Endothelial cell of umbilical vein (primary cell): ENCODE measurements around the gene MCM5. TPM values are rescaled to one million over a fixed set of nuclear protein-coding genes. Genes with fewer than 3 reads are reported as not detected.

Experiments used
- BruUV-seq: library from RNA; stranded (reverse); fragments of 400-500 nt; replicated peaks from 2 replicates; lab custom pipeline; 2021; lab: Mats Ljungman, UMichigan
- CTCF ChIA-PET: fragments of 300-600, 350-600 bp; sonication (Branson Sonifier 250); formaldehyde crosslinking; loops from one replicate; lab custom pipeline; 2021; ENCODE audit warnings: antibody characterized with exemption, inconsistent platforms; lab: Charles Lee
- POLR2A ChIA-PET: fragments of 300-600, 350-600 bp; sonication (Branson Sonifier 250); formaldehyde crosslinking; loops from one replicate; lab custom pipeline; 2021; ENCODE audit warnings: antibody characterized with exemption, inconsistent platforms; lab: Charles Lee
- DNase-seq: peaks from one replicate; pipeline ENCODE4 v3.0.0-alpha.2; 2011; ENCODE audit warnings: low read depth, low spot score
- FAIRE-seq: peaks from 2 replicates; lab custom pipeline; 2011; peaks lifted over from hg19 to GRCh38; lab: Jason Lieb, UNC
- H2AFZ ChIP-seq: 2 replicates; pipeline ENCODE4 v1.6.0; 2012; ENCODE audit warnings: low read depth, low read length, control low read depth, inconsistent platforms
- H3K27ac ChIP-seq: 2 replicates; pipeline ENCODE4 v1.5.1; 2011; ENCODE audit warnings: low read depth, mild to moderate bottlenecking, control low read depth, low read length, moderate library complexity; ENCODE audit not compliant: insufficient read depth
- H3K27me3 ChIP-seq, 2 experiments: 2 replicates each; pipeline versions ENCODE4 v1.6.0 to v1.6.1; 2011; ENCODE audit warnings: low read length in 2 of 2, mixed read lengths in 1 of 2; ENCODE audit not compliant: control insufficient read depth in 2 of 2, insufficient read depth in 2 of 2
- H3K36me3 ChIP-seq, 2 experiments: 2 replicates in 1 of 2; 3 replicates in 1 of 2; pipeline ENCODE4 v1.5.1; 2011; ENCODE audit warnings: low read length in 2 of 2, mild to moderate bottlenecking in 1 of 2, moderate library complexity in 1 of 2; ENCODE audit not compliant: control insufficient read depth in 2 of 2, insufficient read depth in 2 of 2; ENCODE audit errors: extremely low read depth in 1 of 2
- H3K4me1 ChIP-seq: 3 replicates; pipeline ENCODE4 v1.5.1; 2011; ENCODE audit warnings: mild to moderate bottlenecking, low read length; ENCODE audit not compliant: control insufficient read depth, insufficient read depth; ENCODE audit errors: extremely low read depth
- H3K4me2 ChIP-seq: 2 replicates; pipeline ENCODE4 v1.6.1; 2011; ENCODE audit warnings: low read length, control low read depth, mixed read lengths; ENCODE audit not compliant: insufficient read depth
- H3K4me3 ChIP-seq, 3 experiments: fragments of 200-600 bp in 1 of 3; sonication (generic), shearing (Covaris generic) in 1 of 3; replicated peaks in 1 of 3; 2 replicates each; pipeline ENCODE4 v1.5.1; 2011 to 2016; ENCODE audit warnings: control low read depth in 3 of 3, low read length in 3 of 3, mild to moderate bottlenecking in 2 of 3, inconsistent platforms in 1 of 3, low read depth in 1 of 3, moderate library complexity in 1 of 3; ENCODE audit not compliant: insufficient read depth in 1 of 3
- H3K79me2 ChIP-seq: 2 replicates; pipeline ENCODE4 v1.6.0; 2012; ENCODE audit warnings: low read length, inconsistent platforms; ENCODE audit not compliant: control insufficient read depth, insufficient read depth
- H3K9ac ChIP-seq: replicated peaks from 2 replicates; pipeline ENCODE3; 2011; ENCODE audit warnings: low read length, control low read depth; ENCODE audit not compliant: insufficient read depth; ENCODE audit errors: extremely low read depth
- H3K9me1 ChIP-seq: replicated peaks from 3 replicates; pipeline ENCODE4 v1.6.0; 2011; ENCODE audit warnings: mild to moderate bottlenecking, low read length; ENCODE audit not compliant: control insufficient read depth, insufficient read depth; ENCODE audit errors: extremely low read depth
- H3K9me3 ChIP-seq: replicated peaks from 2 replicates; pipeline ENCODE4 v1.5.1; 2012; ENCODE audit warnings: low read length, inconsistent platforms; ENCODE audit not compliant: control insufficient read depth, insufficient read depth
- H4K20me1 ChIP-seq: replicated peaks from 2 replicates; pipeline ENCODE3; 2011; ENCODE audit warnings: mild to moderate bottlenecking, low read length; ENCODE audit not compliant: control insufficient read depth, insufficient read depth; ENCODE audit errors: extremely low read depth
- CTCF ChIP-seq, 2 donors: IDR thresholded peaks; 1 replicate in 1 of 2; 2 replicates in 1 of 2; pipeline ENCODE4 v1.5.1; 2011; ENCODE audit warnings: low read length in 2 of 2, mild to moderate bottlenecking in 2 of 2, moderate library complexity in 2 of 2, control low read depth in 1 of 2, inconsistent platforms in 1 of 2, low read depth in 1 of 2; ENCODE audit not compliant: insufficient read depth in 1 of 2; ENCODE audit errors: extremely low read depth in 1 of 2
- EZH2 ChIP-seq: IDR thresholded peaks from 2 replicates; pipeline ENCODE4 v1.6.1; 2012; ENCODE audit warnings: borderline replicate concordance, low read depth, mild to moderate bottlenecking, moderate library complexity, low read length, inconsistent platforms; ENCODE audit not compliant: severe bottlenecking
- FOS ChIP-seq: IDR thresholded peaks from 2 replicates; pipeline ENCODE4 v1.6.1; 2011; ENCODE audit warnings: mild to moderate bottlenecking, low read length, moderate library complexity, borderline replicate concordance; ENCODE audit not compliant: insufficient read depth
- GATA2 ChIP-seq: IDR thresholded peaks from 2 replicates; pipeline ENCODE4 v1.7.0; 2011; ENCODE audit warnings: low read depth, mild to moderate bottlenecking, moderate library complexity, mixed read lengths, low read length; ENCODE audit not compliant: insufficient read length, insufficient read depth
- JUN ChIP-seq: IDR thresholded peaks from 2 replicates; pipeline ENCODE4 v1.6.1; 2011; ENCODE audit warnings: borderline replicate concordance, low read depth; ENCODE audit not compliant: insufficient read length, insufficient read depth
- MYC ChIP-seq: IDR thresholded peaks from one replicate; pipeline ENCODE4 v1.6.1; 2011; ENCODE audit warnings: mild to moderate bottlenecking, low read depth, low read length
- POLR2A ChIP-seq: IDR thresholded peaks from 2 replicates; pipeline ENCODE4 v1.6.1; 2012; ENCODE audit warnings: low read depth, mild to moderate bottlenecking, control low read depth, low read length
- POLR2AphosphoS5 ChIP-seq: IDR thresholded peaks from 2 replicates; pipeline ENCODE4 v1.6.1; 2012; ENCODE audit warnings: low read depth, mild to moderate bottlenecking, control low read depth, low read length, moderate library complexity; ENCODE audit not compliant: insufficient read depth
- dilution Hi-C: fragments of 300-500 bp; cut with MboI; formaldehyde crosslinking; loops from one replicate; pipeline ENCODE4 v1.15.0; 2019; ENCODE audit warnings: low sequenced_read_pairs; ENCODE audit not compliant: extremely low pct_ligation_motif_present
- intact Hi-C: fragments of 100-400 bp; cut with micrococcal nuclease; formaldehyde crosslinking; loops from one replicate; pipeline ENCODE4 v1.10.0; 2022
- polyA plus RNA-seq, 4 experiments: library from polyadenylated mRNA; depleted of rRNA in 3 of 4; stranded (reverse) in 3 of 4; unstranded in 1 of 4; fragments of >200 nt; gene quantifications; 2 replicates each; pipeline versions ENCODE4 v1.2.1 to v1.2.3, GENCODE V29; 2011 to 2012; ENCODE audit warnings: missing spikeins in 1 of 4
- total RNA-seq: library from RNA; stranded (reverse); gene quantifications from 2 replicates; pipeline ENCODE4 v1.2.3, GENCODE V29; 2021
- TF ChIP-seq, protein P1 (sequence below): IDR thresholded peaks from 2 replicates; pipeline ENCODE4 v1.6.1; 2011; ENCODE audit not compliant: insufficient read depth, insufficient read length

MCM5 gene
- total and polyA plus RNA-seq, 2 donors (not counting 3 experiments of a cell fraction or from before 2014, with no cell fraction given) = 67.8 to 111 TPM

GRCh38 chr22:35361001-35361558 lies 38.9 kb upstream of the MCM5 start:
- intact Hi-C loops = no loop called here
- H3K4me3 ChIP-seq = no peak overlapping the region
- peaks cover 6% of the 10 kb centered on the region for H3K4me1 ChIP-seq
- no peak overlapping the region for H2AFZ ChIP-seq
- FAIRE-seq (no peak), DNase-seq (no peak)
- ChIA-PET CTCF (interaction anchor here (0.7 kb wide), 1 partner anchor 96 kb away, joined by 3 read pairs; no protein-coding TSS in a partner anchor), POLR2A (interaction anchor here (0.7 kb wide), 1 partner anchor 20 kb away, joined by 8 read pairs; the partner anchor contains the start of gene HMOX1)
- BruUV-seq = no TSS peak
- H3K27ac ChIP-seq = no peak overlapping the region
- TF ChIP-seq, protein P1, sequence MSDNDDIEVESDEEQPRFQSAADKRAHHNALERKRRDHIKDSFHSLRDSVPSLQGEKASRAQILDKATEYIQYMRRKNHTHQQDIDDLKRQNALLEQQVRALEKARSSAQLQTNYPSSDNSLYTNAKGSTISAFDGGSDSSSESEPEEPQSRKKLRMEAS = no peak
- TF ChIP-seq POLR2AphosphoS5 (no peak), CTCF (IDR thresholded peaks at IDR 0.05; ENCODE audit: extremely low read depth in 1 of 2, insufficient read depth in 1 of 2, low read depth in 1 of 2, low read length in 2 of 2) (no peak), EZH2 (no peak), GATA2 (no peak), FOS (no peak), JUN (no peak), POLR2A (no peak), MYC (no peak)
- dilution Hi-C loops = no loop called here
- no peaks in the 10 kb centered on the region for H3K79me2 ChIP-seq
- no peaks in the 10 kb centered on the region for H4K20me1 ChIP-seq
- H3K27me3 ChIP-seq = no peaks in the 10 kb centered on the region
- H3K9ac ChIP-seq = no peak overlapping the region
- H3K9me3 ChIP-seq = no peaks in the 10 kb centered on the region
- H3K9me1 ChIP-seq = no peaks in the 10 kb centered on the region
- H3K36me3 ChIP-seq = no peaks in the 10 kb centered on the region
- H3K4me2 ChIP-seq = no peak overlapping the region
